ENCODE results near the gene EPB41. TPM values are rescaled to one million over a fixed set of nuclear protein-coding genes. Genes with fewer than 3 reads are reported as not detected.
A peak's percentile ranks its signal among the peaks of the same experiment; 100 is the strongest.

Gene EPB41
- total and polyA plus RNA-seq, 2 of the 8 experiments (the other 6 are each of a cell fraction or from before 2014, with no cell fraction given): 36.7 to 109 TPM

- Histone ChIP-seq H3K79me1 (ENCODE audit: low read depth, low read length) (no peaks in the 10 kb centered on the region), H3K36me3 (ENCODE audit: control insufficient read depth in 2 of 4, insufficient read depth in 4 of 4, low read length in 3 of 4) (no peaks in the 10 kb centered on the region), H4K91ac (replicated peaks; ENCODE audit: insufficient read length, low read length) (peak overlapping the region; percentile 89), H2AFZ (ENCODE audit: low read length) (no peak overlapping the region), H3K4me1 (replicated peaks in 1 of 4; ENCODE audit: control insufficient read depth in 3 of 4, insufficient read depth in 4 of 4, low read length in 3 of 4) (peaks cover 0 to 19% (median 9%) of the 10 kb centered on the region in 4 experiments; a peak in 6 of 7 replicates), H3K79me2 (ENCODE audit: control insufficient read depth in 1 of 2, insufficient read depth in 2 of 2, low read length in 2 of 2) (no peaks in the 10 kb centered on the region; a peak in 1 of 4 replicates), H4K8ac (ENCODE audit: extremely low read depth, insufficient read depth, low read length) (peak overlapping the region; percentile 93), H3K9ac (replicated peaks in 1 of 4; ENCODE audit: extremely low read depth in 1 of 4, low read depth in 3 of 4, low read length in 3 of 4) (peak overlapping the region in 2 of 4 experiments; percentile 16 to 64; a peak in 3 of 7 replicates), H2BK15ac (ENCODE audit: low read length) (peak overlapping the region; percentile 72; the same call in 1 of the 2 replicates), H3K27me3 (replicated peaks in 1 of 4; ENCODE audit: control insufficient read depth in 3 of 4, extremely low read depth in 1 of 4, insufficient read depth in 3 of 4, low read length in 3 of 4) (peaks cover 0 to 42% (median 25%) of the 10 kb centered on the region in 4 experiments; a peak in 6 of 7 replicates), H3K18ac (ENCODE audit: extremely low read depth, low read length) (peak overlapping the region; percentile 87), H4K5ac (ENCODE audit: insufficient read length, low read depth, low read length) (peak overlapping the region; percentile 33), H3K23me2 (ENCODE audit: low read depth, low read length) (peaks cover 30% of the 10 kb centered on the region; the same call in 1 of the 2 replicates), H4K20me1 (replicated peaks in 1 of 2; ENCODE audit: control insufficient read depth in 1 of 2, insufficient read depth in 2 of 2, low read length in 2 of 2) (peaks cover 0 to 4% of the 10 kb centered on the region in 2 experiments), H3K4ac (replicated peaks; ENCODE audit: insufficient read length, low read depth, low read length) (peak overlapping the region; percentile 94), H3K9me3 (ENCODE audit: insufficient read depth in 2 of 2, low read depth in 1 of 2, low read length in 1 of 2) (no peaks in the 10 kb centered on the region), H3K14ac (ENCODE audit: insufficient read length) (no peak overlapping the region), H2BK120ac (replicated peaks; ENCODE audit: low read depth, low read length) (no peak overlapping the region), H3K4me2 (ENCODE audit: insufficient read depth in 1 of 2, low read depth in 2 of 2, low read length in 2 of 2) (peak overlapping the region; percentile 91 to 95), H3K23ac (ENCODE audit: insufficient read length) (no peak overlapping the region), H2AK5ac (ENCODE audit: low read depth, low read length) (peak overlapping the region; percentile 39; the same call in 1 of the 2 replicates), H3K27ac (ENCODE audit: low read depth, low read length) (no peak overlapping the region), H3K4me3 (ENCODE audit: extremely low read depth in 1 of 4, insufficient read depth in 2 of 4, low read depth in 3 of 4, low read length in 4 of 4) (peak overlapping the region; percentile 51 to 91 (median 60)), H2BK5ac (ENCODE audit: low read depth, low read length) (peak overlapping the region; percentile 60; the same call in 1 of the 2 replicates), H2BK12ac (ENCODE audit: low read depth, low read length) (peak overlapping the region; percentile 95; the same call in 1 of the 2 replicates), H3K56ac (replicated peaks; ENCODE audit: insufficient read length, low read depth, low read length) (peak overlapping the region; percentile 84), H2BK20ac (ENCODE audit: low read length) (peak overlapping the region; percentile 86; the same call in 1 of the 2 replicates)
- FAIRE-seq (no peak), DNase-seq (ENCODE audit: low read depth in 1 of 2, low spot score in 2 of 2) (peak in 1 of 2 experiments; percentile 75)
- CTCF ChIA-PET (ENCODE audit: partially characterized antibody): interaction anchor here (1.0 to 2.9 kb wide), 12 partner anchors 12 to 239 kb away, joined by 3 to 15 read pairs (median 4); no protein-coding TSS in a partner anchor
- 3% methylated on average over 47 of the region's 70 CpGs; no CpG with 5 or more reads in 1 of the 2 experiments for whole genome bisulfite sequencing, 2 experiments (ENCODE audit: extremely low coverage in 1 of 2, insufficient coverage in 1 of 2, insufficient read length in 1 of 2, insufficient replicate concordance in 2 of 2, low coverage in 1 of 2, low lambda C conversion rate in 2 of 2, missing lambda C conversion rate in 1 of 2)
- POLR2A ChIA-PET (ENCODE audit: partially characterized antibody): interaction anchor here (0.7 to 6.9 kb wide), 19 partner anchors 9 to 453 kb away, joined by 3 to 77 read pairs (median 5); partner anchors contain the start of genes EPB41, SRSF4 and YTHDF2
- peak; percentile 64 for TF ChIP-seq RNF2 (IDR thresholded peaks at IDR 0.05; ENCODE audit: borderline replicate concordance, low read depth, low read length, missing control alignments, poor library complexity, severe bottlenecking)
- no peak for TF ChIP-seq EGR1 (IDR thresholded peaks at IDR 0.05; ENCODE audit: borderline replicate concordance, low read depth, low read length)
- TF ChIP-seq EZH2 (IDR thresholded peaks at IDR 0.05; ENCODE audit: low read depth, low read length, severe bottlenecking): peak; percentile 72
- 0 out of 2 replicates have a peak, but pooled peaks have one; percentile 5 for TF ChIP-seq GABPA (IDR thresholded peaks at IDR 0.05; ENCODE audit: borderline replicate concordance, insufficient read depth, low read length)
- peak; percentile 42 for TF ChIP-seq KDM4A (IDR thresholded peaks at IDR 0.05; ENCODE audit: low read depth, low read length, severe bottlenecking)
- TF ChIP-seq HDAC2 (IDR thresholded peaks at IDR 0.05; ENCODE audit: borderline replicate concordance in 1 of 2, low read depth in 2 of 2, low read length in 2 of 2): 0 out of 4 replicates have a peak, but pooled peaks of 1 of the 2 experiments have one; percentile 6
- TF ChIP-seq BACH1 (IDR thresholded peaks at IDR 0.05; ENCODE audit: low read length): peak; percentile 53; the same call in 1 of the 2 replicates
- peak; percentile 82 for TF ChIP-seq SUZ12 (IDR thresholded peaks at IDR 0.05; ENCODE audit: low read length)
Observed at GRCh38 chr1:29123053-29123886, 208.9 kb downstream of the EPB41 start.
